GM21423 (cell line): Measurements from ENCODE around the gene MYO9A.

Experiments used
- ATAC-seq: cut with Tn5 transposase; IDR thresholded peaks from one replicate; pipeline ENCODE4 v1.9.1; 2021; ENCODE audit warnings: mild to moderate bottlenecking, moderate library complexity; ENCODE audit not compliant: unreplicated experiment

Gene MYO9A

GRCh38 chr15:71811752-71812735 lies 305.9 kb downstream of the MYO9A start:
- ATAC-seq, result no peak

- ATAC-seq, result no peak
Measured at GRCh38 chr15:71811036-71811736, 306.8 kb downstream of the MYO9A start.

GRCh38 chr15:71810256-71811035 lies 307.5 kb downstream of the MYO9A start, which contains the start of gene NR2E3:
Gene NR2E3, plus strand, starts transcription at chr15:71810554. Its CDS starts 190 bp downstream, at chr15:71810744.
- no peak for ATAC-seq

GRCh38 chr15:71809346-71809745 lies 308.6 kb downstream of the MYO9A start:
- ATAC-seq, result no peak

GRCh38 chr15:71808311-71809020 lies 309.5 kb downstream of the MYO9A start:
- ATAC-seq, result no peak

- ATAC-seq, result no peak
Measured at GRCh38 chr15:71807691-71808091, 310.3 kb downstream of the MYO9A start.

- ATAC-seq, result no peak
Measured at GRCh38 chr15:71807125-71807629, 310.8 kb downstream of the MYO9A start.

GRCh38 chr15:71806452-71806931 lies 311.5 kb downstream of the MYO9A start:
- ATAC-seq, result no peak

GRCh38 chr15:71804695-71805470 lies 313.1 kb downstream of the MYO9A start:
- no peak for ATAC-seq

GRCh38 chr15:71804226-71804625 lies 313.7 kb downstream of the MYO9A start:
- no peak for ATAC-seq

GRCh38 chr15:71802770-71803169 lies 315.2 kb downstream of the MYO9A start:
- ATAC-seq, result no peak

GRCh38 chr15:71801935-71802655 lies 315.9 kb downstream of the MYO9A start:
- ATAC-seq, result no peak

- ATAC-seq, result no peak
Measured at GRCh38 chr15:71800835-71801745, 316.9 kb downstream of the MYO9A start.

GRCh38 chr15:71800190-71800589 lies 317.8 kb downstream of the MYO9A start:
- ATAC-seq, result no peak

GRCh38 chr15:71798641-71799040 lies 319.3 kb downstream of the MYO9A start:
- no peak for ATAC-seq

GRCh38 chr15:71792521-71792920 lies 325.4 kb downstream of the MYO9A start:
- no peak for ATAC-seq

- ATAC-seq, result no peak
Measured at GRCh38 chr15:71791975-71792374, 326.0 kb downstream of the MYO9A start.

GRCh38 chr15:71790081-71790480 lies 327.9 kb downstream of the MYO9A start:
- ATAC-seq, result no peak
